Activated T-helper 17 cell treated with anti-CD3 and anti-CD28 coated beads, Interleukin-2, amount 50 U/mL, for 72 hours (primary cell): ENCODE measurements around the gene ESYT3. TPM values are rescaled to one million over a fixed set of nuclear protein-coding genes. Genes with fewer than 3 reads are reported as not detected.
"Not testable (repeated sequence)": the region's sequence is repeated elsewhere in the genome, so short reads cannot be mapped to it uniquely, and the experiment has no call there.

Source experiments
- ATAC-seq: fragments of 150-1000 bp; cut with Tn5 transposase; replicated peaks from 2 replicates; pipeline ENCODE4 v1.10.0; 2021; ENCODE audit warnings: mild to moderate bottlenecking, moderate library complexity
- H3K27ac Mint-ChIP-seq: one replicate; pipeline ENCODE4 v1.8.0; 2022; ENCODE audit warnings: mixed read lengths
- H3K27me3 Mint-ChIP-seq: one replicate; pipeline ENCODE4 v1.8.0; 2022; ENCODE audit warnings: mixed read lengths
- H3K36me3 Mint-ChIP-seq: one replicate; pipeline ENCODE4 v1.8.0; 2022; ENCODE audit warnings: low read depth, mild to moderate bottlenecking, mixed read lengths
- H3K4me1 Mint-ChIP-seq: one replicate; pipeline ENCODE4 v1.8.0; 2022; ENCODE audit warnings: mixed read lengths
- H3K4me3 Mint-ChIP-seq: one replicate; pipeline ENCODE4 v1.8.0; 2022; ENCODE audit warnings: mild to moderate bottlenecking, mixed read lengths
- H3K9me3 Mint-ChIP-seq: one replicate; pipeline ENCODE4 v1.8.0; 2022; ENCODE audit warnings: mixed read lengths
- total RNA-seq, 2 donors: library from RNA; stranded (reverse); gene quantifications; one replicate each; pipeline ENCODE4 v1.2.3, GENCODE V29; 2022

ESYT3 gene
- total RNA-seq, 2 donors from 2014 or later: 0.09 to 0.37 TPM

GRCh38 chr3:138404121-138404520, 30.3 kb upstream of the ESYT3 start:
- H3K9me3 Mint-ChIP-seq: no peaks in the 10 kb centered on the region
- H3K4me3 Mint-ChIP-seq: no peak overlapping the region
- no peaks in the 10 kb centered on the region for H3K4me1 Mint-ChIP-seq
- H3K27me3 Mint-ChIP-seq: peaks cover 18% of the 10 kb centered on the region
- no peaks in the 10 kb centered on the region for H3K36me3 Mint-ChIP-seq
- ATAC-seq: no peak
- no peak overlapping the region for H3K27ac Mint-ChIP-seq

- Mint-ChIP-seq H3K9me3 (no peaks in the 10 kb centered on the region), H3K27me3 (peaks cover 18% of the 10 kb centered on the region), H3K4me1 (no peaks in the 10 kb centered on the region), H3K36me3 (no peaks in the 10 kb centered on the region), H3K4me3 (no peak overlapping the region), H3K27ac (no peak overlapping the region)
- ATAC-seq: no peak
Measured at GRCh38 chr3:138405001-138405400, 29.4 kb upstream of the ESYT3 start.

DNA sequence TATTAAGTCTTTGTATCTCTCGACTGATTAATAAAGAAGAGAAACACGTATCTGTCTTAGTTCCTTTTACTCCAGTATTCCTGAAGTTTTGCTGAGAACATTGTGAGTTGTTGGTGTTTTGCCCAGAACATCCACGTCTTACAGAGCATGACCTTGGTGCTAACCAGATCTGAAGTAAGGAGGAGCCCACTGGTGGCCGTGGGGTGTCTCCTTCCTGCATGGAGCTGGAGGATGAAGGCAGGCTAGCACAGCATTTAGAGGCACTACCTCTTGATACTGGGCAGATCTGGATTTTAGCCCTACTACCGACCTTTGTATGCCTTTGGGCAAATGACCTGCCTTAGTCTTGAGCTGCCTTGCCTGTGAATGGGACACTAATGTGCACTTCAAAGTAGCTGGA, 28.9 kb upstream of the ESYT3 start:
- no peak for ATAC-seq
- peaks cover 18% of the 10 kb centered on the region for H3K27me3 Mint-ChIP-seq
- H3K4me3 Mint-ChIP-seq: no peak overlapping the region
- no peaks in the 10 kb centered on the region for H3K4me1 Mint-ChIP-seq
- H3K9me3 Mint-ChIP-seq: no peaks in the 10 kb centered on the region
- no peak overlapping the region for H3K27ac Mint-ChIP-seq
- H3K36me3 Mint-ChIP-seq: no peaks in the 10 kb centered on the region

DNA sequence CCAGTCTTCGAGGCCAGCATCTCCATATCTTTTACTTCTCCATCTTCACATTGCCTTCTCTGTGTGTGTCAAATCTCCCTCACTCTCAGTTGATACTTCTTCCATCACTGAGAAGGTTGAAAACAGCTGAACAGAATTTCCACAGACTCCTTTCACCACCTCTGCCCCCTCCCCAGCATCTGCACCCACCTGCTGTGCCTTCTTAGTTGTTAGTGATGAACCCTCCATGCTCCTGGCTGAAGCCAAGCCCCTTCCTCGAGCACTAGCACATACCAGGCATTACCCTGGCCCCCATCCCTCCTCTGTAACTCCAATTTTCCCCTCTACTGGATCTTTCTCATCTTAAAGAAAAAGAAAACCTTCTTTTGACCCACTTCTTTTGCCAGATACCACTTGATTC, 27.8 kb upstream of the ESYT3 start:
- Mint-ChIP-seq H3K9me3 (no peaks in the 10 kb centered on the region), H3K27me3 (peaks cover 18% of the 10 kb centered on the region), H3K27ac (no peak overlapping the region), H3K36me3 (no peaks in the 10 kb centered on the region), H3K4me1 (no peaks in the 10 kb centered on the region), H3K4me3 (no peak overlapping the region)
- ATAC-seq: no peak

DNA sequence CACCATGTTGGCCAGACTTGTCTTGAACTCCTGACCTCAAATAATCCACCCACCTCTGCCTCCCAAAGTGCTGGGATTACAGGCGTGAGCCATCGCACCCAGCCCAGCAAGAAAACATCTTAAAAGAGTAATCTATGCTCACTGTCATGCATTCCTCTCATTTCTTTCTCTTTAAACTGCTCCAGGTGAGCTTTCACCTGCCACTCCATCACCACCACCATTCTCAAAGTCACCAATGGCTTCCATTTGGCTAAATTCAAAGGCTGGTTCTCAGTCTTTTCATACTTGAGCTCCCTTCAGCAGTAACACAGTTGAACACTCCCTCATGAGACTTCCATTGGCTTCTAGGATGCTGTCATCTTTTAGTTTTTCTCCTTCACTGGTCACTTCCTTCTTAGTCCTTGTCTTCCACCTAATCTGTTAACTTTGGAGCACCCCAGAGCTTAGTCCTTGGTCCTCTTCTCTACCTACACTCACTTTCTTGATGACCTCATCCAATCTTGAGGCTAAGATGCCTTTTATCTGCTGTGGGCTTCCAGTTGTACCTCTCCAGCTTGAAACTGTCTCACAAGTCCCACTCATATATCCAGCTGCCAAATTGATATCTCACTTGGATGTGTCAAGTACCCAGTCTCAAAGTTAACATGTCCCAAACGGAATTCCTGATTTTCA, 27.0 kb upstream of the ESYT3 start:
- Mint-ChIP-seq H3K36me3 (no peaks in the 10 kb centered on the region), H3K4me3 (no peak overlapping the region), H3K4me1 (no peaks in the 10 kb centered on the region), H3K9me3 (no peaks in the 10 kb centered on the region), H3K27ac (no peak overlapping the region), H3K27me3 (peaks cover 18% of the 10 kb centered on the region)
- ATAC-seq: no peak

GRCh38 chr3:138408751-138409570, 25.5 kb upstream of the ESYT3 start:
- no peak overlapping the region for H3K4me3 Mint-ChIP-seq
- H3K36me3 Mint-ChIP-seq: no peaks in the 10 kb centered on the region
- ATAC-seq: no peak
- H3K27ac Mint-ChIP-seq: no peak overlapping the region
- peaks cover 18% of the 10 kb centered on the region for H3K27me3 Mint-ChIP-seq
- H3K4me1 Mint-ChIP-seq: no peaks in the 10 kb centered on the region
- no peaks in the 10 kb centered on the region for H3K9me3 Mint-ChIP-seq

- ATAC-seq: peak; percentile 46
- Mint-ChIP-seq H3K27ac (no peak overlapping the region), H3K4me1 (no peaks in the 10 kb centered on the region)
Measured at GRCh38 chr3:138412821-138413551, 21.4 kb upstream of the ESYT3 start.

GRCh38 chr3:138416236-138416635, 18.2 kb upstream of the ESYT3 start:
- H3K27ac Mint-ChIP-seq, H3K9me3 Mint-ChIP-seq, ATAC-seq, H3K36me3 Mint-ChIP-seq, H3K4me3 Mint-ChIP-seq, H3K4me1 Mint-ChIP-seq: not testable (repeated sequence)
- peaks cover 18% of the 10 kb centered on the region for H3K27me3 Mint-ChIP-seq

More at GRCh38 chr3:138412821-138413551, 21.4 kb upstream of the ESYT3 start:
- Mint-ChIP-seq H3K27me3 (peaks cover 20% of the 10 kb centered on the region), H3K9me3 (no peaks in the 10 kb centered on the region), H3K36me3 (no peaks in the 10 kb centered on the region), H3K4me3 (no peak overlapping the region)

DNA sequence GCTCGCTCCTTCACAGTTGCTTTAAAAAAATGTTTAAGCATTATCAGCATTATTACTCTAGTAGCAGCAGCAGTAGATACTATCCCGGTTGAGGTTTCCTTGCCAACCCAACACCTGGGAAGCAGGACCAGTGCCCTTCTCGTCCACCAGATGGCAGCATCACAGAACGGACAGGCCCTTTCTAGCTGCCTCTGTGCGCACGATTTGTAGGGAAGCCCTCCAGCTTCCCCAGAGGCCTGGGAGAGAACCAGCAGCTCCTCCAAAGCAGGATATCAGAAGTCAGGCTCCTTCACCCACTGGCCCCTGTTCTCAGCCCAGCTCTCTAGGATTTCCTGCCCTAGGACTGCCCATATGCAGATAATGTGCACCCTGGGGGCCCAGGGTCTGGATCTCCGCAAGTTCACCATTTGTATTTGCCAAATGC, 16.8 kb upstream of the ESYT3 start:
- Mint-ChIP-seq H3K36me3 (no peaks in the 10 kb centered on the region), H3K4me3 (no peak overlapping the region)

GRCh38 chr3:138418601-138419206, 15.7 kb upstream of the ESYT3 start:
- Mint-ChIP-seq H3K4me1 (no peaks in the 10 kb centered on the region), H3K27me3 (peaks cover 18% of the 10 kb centered on the region), H3K4me3 (no peak overlapping the region), H3K27ac (no peak overlapping the region), H3K36me3 (no peaks in the 10 kb centered on the region), H3K9me3 (no peaks in the 10 kb centered on the region)
- no peak for ATAC-seq

More for the DNA sequence above, 16.8 kb upstream of the ESYT3 start:
- ATAC-seq: peak; percentile 75
- no peak overlapping the region for H3K27ac Mint-ChIP-seq
- no peaks in the 10 kb centered on the region for H3K4me1 Mint-ChIP-seq
- H3K9me3 Mint-ChIP-seq: no peaks in the 10 kb centered on the region
- peaks cover 18% of the 10 kb centered on the region for H3K27me3 Mint-ChIP-seq

GRCh38 chr3:138423316-138423715, 11.1 kb upstream of the ESYT3 start:
- no peaks in the 10 kb centered on the region for H3K9me3 Mint-ChIP-seq
- no peaks in the 10 kb centered on the region for H3K4me1 Mint-ChIP-seq
- no peak overlapping the region for H3K27ac Mint-ChIP-seq
- no peak for ATAC-seq
- no peaks in the 10 kb centered on the region for H3K27me3 Mint-ChIP-seq
- H3K36me3 Mint-ChIP-seq: no peaks in the 10 kb centered on the region
- no peak overlapping the region for H3K4me3 Mint-ChIP-seq

GRCh38 chr3:138424323-138424722, 10.1 kb upstream of the ESYT3 start:
- Mint-ChIP-seq H3K4me1 (no peaks in the 10 kb centered on the region), H3K9me3 (no peaks in the 10 kb centered on the region), H3K36me3 (no peaks in the 10 kb centered on the region), H3K27me3 (no peaks in the 10 kb centered on the region), H3K4me3 (no peak overlapping the region), H3K27ac (no peak overlapping the region)
- ATAC-seq: no peak

DNA sequence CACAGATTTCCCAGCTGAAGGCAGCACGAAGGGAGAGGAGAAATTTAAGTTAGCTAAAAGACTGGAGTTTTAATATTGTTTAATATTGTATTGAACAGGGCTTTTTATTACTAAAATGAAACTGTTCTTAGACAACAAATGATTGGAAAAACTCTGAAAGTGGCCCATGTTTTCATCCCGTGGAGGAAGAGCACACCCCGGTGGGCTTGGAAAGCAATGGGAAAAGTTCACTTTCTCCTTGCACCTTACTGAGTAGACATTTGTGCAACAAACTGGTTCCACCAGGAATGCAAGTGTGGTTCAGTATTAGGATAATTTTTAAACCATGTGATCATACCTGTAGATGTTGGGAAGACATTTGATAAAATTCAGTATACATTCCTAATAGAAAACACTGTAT, 8.2 kb upstream of the ESYT3 start:
- H3K36me3 Mint-ChIP-seq: no peaks in the 10 kb centered on the region
- H3K27ac Mint-ChIP-seq: no peak overlapping the region
- H3K27me3 Mint-ChIP-seq: peaks cover 1% of the 10 kb centered on the region
- no peaks in the 10 kb centered on the region for H3K4me1 Mint-ChIP-seq
- no peak overlapping the region for H3K4me3 Mint-ChIP-seq
- no peak for ATAC-seq
- no peaks in the 10 kb centered on the region for H3K9me3 Mint-ChIP-seq

- H3K27me3 Mint-ChIP-seq, H3K9me3 Mint-ChIP-seq, H3K27ac Mint-ChIP-seq, ATAC-seq, H3K4me1 Mint-ChIP-seq, H3K4me3 Mint-ChIP-seq, H3K36me3 Mint-ChIP-seq: not testable (repeated sequence)
Measured at GRCh38 chr3:138426754-138427153, 7.7 kb upstream of the ESYT3 start.
